Endothelial cell of umbilical vein (primary cell): ENCODE results near the gene DUSP16. TPM values are rescaled to one million over a fixed set of nuclear protein-coding genes. Genes with fewer than 3 reads are reported as not detected.

Experiments
- BruUV-seq: library from RNA; stranded (reverse); fragments of 400-500 nt; replicated peaks from 2 replicates; lab custom pipeline; 2021; lab: Mats Ljungman, UMichigan
- CTCF ChIA-PET: fragments of 300-600, 350-600 bp; sonication (Branson Sonifier 250); formaldehyde crosslinking; loops from one replicate; lab custom pipeline; 2021; ENCODE audit warnings: antibody characterized with exemption, inconsistent platforms; lab: Charles Lee
- POLR2A ChIA-PET: fragments of 300-600, 350-600 bp; sonication (Branson Sonifier 250); formaldehyde crosslinking; loops from one replicate; lab custom pipeline; 2021; ENCODE audit warnings: antibody characterized with exemption, inconsistent platforms; lab: Charles Lee
- DNase-seq: peaks from one replicate; pipeline ENCODE4 v3.0.0-alpha.2; 2011; ENCODE audit warnings: low read depth, low spot score
- FAIRE-seq: peaks from 2 replicates; lab custom pipeline; 2011; peaks lifted over from hg19 to GRCh38; lab: Jason Lieb, UNC
- H2AFZ ChIP-seq: 2 replicates; pipeline ENCODE4 v1.6.0; 2012; ENCODE audit warnings: low read depth, low read length, control low read depth, inconsistent platforms
- H3K27ac ChIP-seq: 2 replicates; pipeline ENCODE4 v1.5.1; 2011; ENCODE audit warnings: low read depth, mild to moderate bottlenecking, control low read depth, low read length, moderate library complexity; ENCODE audit not compliant: insufficient read depth
- H3K27me3 ChIP-seq, 2 experiments: 2 replicates each; pipeline versions ENCODE4 v1.6.0 to v1.6.1; 2011; ENCODE audit warnings: low read length in 2 of 2, mixed read lengths in 1 of 2; ENCODE audit not compliant: control insufficient read depth in 2 of 2, insufficient read depth in 2 of 2
- H3K36me3 ChIP-seq, 2 experiments: 2 replicates in 1 of 2; 3 replicates in 1 of 2; pipeline ENCODE4 v1.5.1; 2011; ENCODE audit warnings: low read length in 2 of 2, mild to moderate bottlenecking in 1 of 2, moderate library complexity in 1 of 2; ENCODE audit not compliant: control insufficient read depth in 2 of 2, insufficient read depth in 2 of 2; ENCODE audit errors: extremely low read depth in 1 of 2
- H3K4me1 ChIP-seq: 3 replicates; pipeline ENCODE4 v1.5.1; 2011; ENCODE audit warnings: mild to moderate bottlenecking, low read length; ENCODE audit not compliant: control insufficient read depth, insufficient read depth; ENCODE audit errors: extremely low read depth
- H3K4me2 ChIP-seq: 2 replicates; pipeline ENCODE4 v1.6.1; 2011; ENCODE audit warnings: low read length, control low read depth, mixed read lengths; ENCODE audit not compliant: insufficient read depth
- H3K4me3 ChIP-seq, 3 experiments: fragments of 200-600 bp in 1 of 3; sonication (generic), shearing (Covaris generic) in 1 of 3; replicated peaks in 1 of 3; 2 replicates each; pipeline ENCODE4 v1.5.1; 2011 to 2016; ENCODE audit warnings: control low read depth in 3 of 3, low read length in 3 of 3, mild to moderate bottlenecking in 2 of 3, inconsistent platforms in 1 of 3, low read depth in 1 of 3, moderate library complexity in 1 of 3; ENCODE audit not compliant: insufficient read depth in 1 of 3
- H3K79me2 ChIP-seq: 2 replicates; pipeline ENCODE4 v1.6.0; 2012; ENCODE audit warnings: low read length, inconsistent platforms; ENCODE audit not compliant: control insufficient read depth, insufficient read depth
- H3K9ac ChIP-seq: replicated peaks from 2 replicates; pipeline ENCODE3; 2011; ENCODE audit warnings: low read length, control low read depth; ENCODE audit not compliant: insufficient read depth; ENCODE audit errors: extremely low read depth
- H3K9me1 ChIP-seq: replicated peaks from 3 replicates; pipeline ENCODE4 v1.6.0; 2011; ENCODE audit warnings: mild to moderate bottlenecking, low read length; ENCODE audit not compliant: control insufficient read depth, insufficient read depth; ENCODE audit errors: extremely low read depth
- H3K9me3 ChIP-seq: replicated peaks from 2 replicates; pipeline ENCODE4 v1.5.1; 2012; ENCODE audit warnings: low read length, inconsistent platforms; ENCODE audit not compliant: control insufficient read depth, insufficient read depth
- H4K20me1 ChIP-seq: replicated peaks from 2 replicates; pipeline ENCODE3; 2011; ENCODE audit warnings: mild to moderate bottlenecking, low read length; ENCODE audit not compliant: control insufficient read depth, insufficient read depth; ENCODE audit errors: extremely low read depth
- CTCF ChIP-seq, 2 donors: IDR thresholded peaks; 1 replicate in 1 of 2; 2 replicates in 1 of 2; pipeline ENCODE4 v1.5.1; 2011; ENCODE audit warnings: low read length in 2 of 2, mild to moderate bottlenecking in 2 of 2, moderate library complexity in 2 of 2, control low read depth in 1 of 2, inconsistent platforms in 1 of 2, low read depth in 1 of 2; ENCODE audit not compliant: insufficient read depth in 1 of 2; ENCODE audit errors: extremely low read depth in 1 of 2
- EZH2 ChIP-seq: IDR thresholded peaks from 2 replicates; pipeline ENCODE4 v1.6.1; 2012; ENCODE audit warnings: borderline replicate concordance, low read depth, mild to moderate bottlenecking, moderate library complexity, low read length, inconsistent platforms; ENCODE audit not compliant: severe bottlenecking
- FOS ChIP-seq: IDR thresholded peaks from 2 replicates; pipeline ENCODE4 v1.6.1; 2011; ENCODE audit warnings: mild to moderate bottlenecking, low read length, moderate library complexity, borderline replicate concordance; ENCODE audit not compliant: insufficient read depth
- JUN ChIP-seq: IDR thresholded peaks from 2 replicates; pipeline ENCODE4 v1.6.1; 2011; ENCODE audit warnings: borderline replicate concordance, low read depth; ENCODE audit not compliant: insufficient read length, insufficient read depth
- MYC ChIP-seq: IDR thresholded peaks from one replicate; pipeline ENCODE4 v1.6.1; 2011; ENCODE audit warnings: mild to moderate bottlenecking, low read depth, low read length
- POLR2A ChIP-seq: IDR thresholded peaks from 2 replicates; pipeline ENCODE4 v1.6.1; 2012; ENCODE audit warnings: low read depth, mild to moderate bottlenecking, control low read depth, low read length
- POLR2AphosphoS5 ChIP-seq: IDR thresholded peaks from 2 replicates; pipeline ENCODE4 v1.6.1; 2012; ENCODE audit warnings: low read depth, mild to moderate bottlenecking, control low read depth, low read length, moderate library complexity; ENCODE audit not compliant: insufficient read depth
- dilution Hi-C: fragments of 300-500 bp; cut with MboI; formaldehyde crosslinking; loops from one replicate; pipeline ENCODE4 v1.15.0; 2019; ENCODE audit warnings: low sequenced_read_pairs; ENCODE audit not compliant: extremely low pct_ligation_motif_present
- intact Hi-C: fragments of 100-400 bp; cut with micrococcal nuclease; formaldehyde crosslinking; loops from one replicate; pipeline ENCODE4 v1.10.0; 2022
- polyA plus RNA-seq, 4 experiments: library from polyadenylated mRNA; depleted of rRNA in 3 of 4; stranded (reverse) in 3 of 4; unstranded in 1 of 4; fragments of >200 nt; gene quantifications; 2 replicates each; pipeline versions ENCODE4 v1.2.1 to v1.2.3, GENCODE V29; 2011 to 2012; ENCODE audit warnings: missing spikeins in 1 of 4
- total RNA-seq: library from RNA; stranded (reverse); gene quantifications from 2 replicates; pipeline ENCODE4 v1.2.3, GENCODE V29; 2021

Gene DUSP16
- total and polyA plus RNA-seq, 2 donors (not counting 3 experiments of a cell fraction or from before 2014, with no cell fraction given), result 7.4 to 19.5 TPM

DNA sequence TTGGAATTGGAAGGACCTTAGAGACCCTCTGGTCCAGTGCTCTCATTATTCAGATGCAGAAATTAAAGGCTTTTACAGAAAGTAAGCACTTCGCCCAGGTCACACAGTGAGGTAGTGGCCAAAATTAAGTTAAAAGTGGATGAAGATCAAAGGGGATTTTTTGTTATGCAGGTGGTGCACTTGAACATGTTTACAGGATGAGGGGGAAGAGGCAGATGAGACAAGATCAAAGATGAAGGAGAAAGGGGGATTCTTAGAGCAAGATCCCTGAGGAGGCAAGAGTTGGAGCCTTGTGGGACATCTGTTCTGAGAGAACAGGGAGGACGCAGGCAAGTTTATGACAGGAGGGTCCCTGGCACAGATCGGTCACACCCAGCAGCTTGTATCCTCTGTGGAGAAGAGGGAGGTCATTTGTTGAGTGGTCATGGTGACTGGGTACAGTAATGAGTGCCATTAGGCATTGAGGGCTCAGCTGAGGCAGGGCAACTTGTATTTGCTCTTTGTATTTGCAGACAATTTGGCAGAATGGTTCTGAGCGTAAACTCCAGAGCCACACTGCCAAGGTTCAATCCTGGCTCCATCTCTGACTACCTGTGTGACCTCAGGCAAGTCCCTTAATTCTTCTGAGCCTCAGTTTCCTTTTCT, 121.8 kb downstream of the DUSP16 start:
- intact Hi-C loops (no loop called here), dilution Hi-C loops (no loop called here)
- no peak overlapping the region for H2AFZ ChIP-seq
- TF ChIP-seq CTCF (IDR thresholded peaks at IDR 0.05; ENCODE audit: extremely low read depth in 1 of 2, insufficient read depth in 1 of 2, low read depth in 1 of 2, low read length in 2 of 2) (no peak), MYC (no peak), JUN (no peak), POLR2A (no peak), FOS (no peak), EZH2 (no peak), POLR2AphosphoS5 (no peak)
- ChIA-PET CTCF (no interaction called here), POLR2A (no interaction called here)
- H3K9me3 ChIP-seq, result no peaks in the 10 kb centered on the region
- no peak for FAIRE-seq
- H3K27ac ChIP-seq, result peak overlapping the region; percentile 97
- H3K4me3 ChIP-seq, result no peak overlapping the region
- H3K36me3 ChIP-seq, result no peaks in the 10 kb centered on the region
- no peak overlapping the region for H3K9ac ChIP-seq
- H4K20me1 ChIP-seq, result no peaks in the 10 kb centered on the region
- no TSS peak for BruUV-seq
- no peak for DNase-seq
- H3K9me1 ChIP-seq, result no peaks in the 10 kb centered on the region
- peaks cover 1% of the 10 kb centered on the region for H3K79me2 ChIP-seq
- peaks cover 54% of the 10 kb centered on the region for H3K4me1 ChIP-seq
- no peaks in the 10 kb centered on the region for H3K27me3 ChIP-seq
- no peak overlapping the region for H3K4me2 ChIP-seq
